Measurements from ENCODE around the gene TSPAN31.

DNA sequence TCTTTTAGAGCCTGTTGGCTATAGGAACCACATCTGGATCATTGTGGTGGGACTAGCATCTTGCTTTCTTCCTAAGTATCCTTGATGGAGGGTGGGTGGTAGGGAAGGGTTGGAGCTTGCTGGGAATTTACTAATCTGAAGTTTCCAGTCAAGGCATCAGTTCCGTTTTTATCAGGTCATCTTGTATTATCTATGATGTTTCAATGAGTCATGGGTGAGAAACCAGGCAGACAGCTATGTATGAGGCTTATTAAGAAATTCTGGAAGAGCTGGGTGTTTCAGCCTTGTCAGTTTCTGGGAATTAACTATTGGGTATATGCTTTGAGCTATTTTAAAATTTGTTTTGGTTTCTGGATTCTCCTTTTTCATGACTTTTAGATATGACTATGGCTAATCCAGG lies 49.1 kb downstream of the TSPAN31 start:
- TF ChIP-seq POLR2A (IDR thresholded peaks at IDR 0.05; ENCODE audit: low read length) (no peak), GATA1 (IDR thresholded peaks at IDR 0.05; ENCODE audit: low read depth, low read length) (no peak)
